Nephron progenitor cell (in vitro differentiated cells): ENCODE results near the gene SEMA6D.

Source experiments
- DNase-seq: peaks from one replicate; pipeline ENCODE4 v3.0.0; 2021
- H3K27ac Mint-ChIP-seq: 2 replicates; pipeline ENCODE4 v1.8.0; 2021; ENCODE audit warnings: mild to moderate bottlenecking, moderate library complexity, mixed read lengths
- H3K27me3 Mint-ChIP-seq: 2 replicates; pipeline ENCODE4 v1.8.0; 2021; ENCODE audit warnings: mild to moderate bottlenecking, low read depth, mixed read lengths; ENCODE audit not compliant: poor library complexity
- H3K36me3 Mint-ChIP-seq: 2 replicates; pipeline ENCODE4 v1.8.0; 2021; ENCODE audit warnings: low read depth, mixed read lengths
- H3K4me1 Mint-ChIP-seq: 2 replicates; pipeline ENCODE4 v1.8.0; 2021; ENCODE audit warnings: mixed read lengths
- H3K4me3 Mint-ChIP-seq: 2 replicates; pipeline ENCODE4 v1.8.0; 2021; ENCODE audit warnings: mild to moderate bottlenecking, moderate library complexity, mixed read lengths
- H3K9me3 Mint-ChIP-seq: 2 replicates; pipeline ENCODE4 v1.8.0; 2021; ENCODE audit warnings: mild to moderate bottlenecking, moderate library complexity, mixed read lengths
- CTCF ChIP-seq: fragments of 200-600 bp; sonication (generic); IDR thresholded peaks from 2 replicates; pipeline ENCODE4 v1.5.0; 2021; ENCODE audit warnings: antibody characterized with exemption

SEMA6D gene

DNA sequence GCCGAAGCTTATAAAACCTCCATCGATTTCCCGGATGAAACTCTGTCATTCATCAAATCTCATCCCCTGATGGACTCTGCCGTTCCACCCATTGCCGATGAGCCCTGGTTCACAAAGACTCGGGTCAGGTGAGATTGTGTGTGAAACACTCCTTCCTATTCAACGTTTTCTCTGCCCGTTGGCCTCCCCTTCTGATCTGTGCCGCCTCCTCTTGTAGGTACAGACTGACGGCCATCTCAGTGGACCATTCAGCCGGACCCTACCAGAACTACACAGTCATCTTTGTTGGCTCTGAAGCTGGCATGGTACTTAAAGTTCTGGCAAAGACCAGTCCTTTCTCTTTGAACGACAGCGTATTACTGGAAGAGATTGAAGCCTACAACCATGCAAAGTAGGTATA is 47.4 kb downstream of the SEMA6D start:
- Mint-ChIP-seq H3K4me3 (no peak overlapping the region), H3K4me1 (peaks cover 7% of the 10 kb centered on the region), H3K27me3 (no peaks in the 10 kb centered on the region), H3K36me3 (peaks cover 97% of the 10 kb centered on the region), H3K9me3 (peaks cover 2% of the 10 kb centered on the region), H3K27ac (no peak overlapping the region)
- no peak for TF ChIP-seq CTCF
- no peak for DNase-seq

DNA sequence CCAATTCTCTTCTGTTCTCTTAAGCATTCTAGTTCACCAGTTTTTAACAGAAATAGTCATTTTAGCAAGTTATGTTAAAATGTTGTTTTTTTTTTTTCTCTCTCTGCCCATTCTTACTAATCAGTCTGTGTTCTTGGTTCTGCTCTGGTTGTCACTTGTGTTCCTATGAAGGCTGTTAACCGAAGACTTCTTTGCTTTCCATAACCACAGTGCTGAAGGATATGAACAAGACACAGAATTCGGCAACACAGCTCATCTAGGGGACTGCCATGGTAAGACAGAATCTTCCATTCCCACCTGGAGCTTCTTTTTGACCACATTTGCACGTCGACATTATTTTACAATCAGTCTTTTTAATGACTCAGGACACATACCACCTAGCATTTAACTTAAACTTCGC is 49.1 kb downstream of the SEMA6D start:
- DNase-seq = no peak
- TF ChIP-seq CTCF = no peak
- Mint-ChIP-seq H3K4me1 (peaks cover 7% of the 10 kb centered on the region), H3K9me3 (peaks cover 9% of the 10 kb centered on the region), H3K36me3 (peaks cover 100% of the 10 kb centered on the region), H3K27ac (no peak overlapping the region), H3K4me3 (no peak overlapping the region), H3K27me3 (peaks cover 1% of the 10 kb centered on the region)

- H3K4me3 Mint-ChIP-seq = no peak overlapping the region
- no peak for DNase-seq
- no peak overlapping the region for H3K27ac Mint-ChIP-seq
- peaks cover 4% of the 10 kb centered on the region for H3K27me3 Mint-ChIP-seq
- peaks cover 12% of the 10 kb centered on the region for H3K9me3 Mint-ChIP-seq
- peaks cover 100% of the 10 kb centered on the region for H3K36me3 Mint-ChIP-seq
- no peak for TF ChIP-seq CTCF
- peaks cover 7% of the 10 kb centered on the region for H3K4me1 Mint-ChIP-seq
These were observed 49.7 kb downstream of the SEMA6D start for GRCh38 chr15:47767035-47767434.

- peaks cover 4% of the 10 kb centered on the region for H3K27me3 Mint-ChIP-seq
- peaks cover 99% of the 10 kb centered on the region for H3K36me3 Mint-ChIP-seq
- DNase-seq = no peak
- no peak overlapping the region for H3K4me3 Mint-ChIP-seq
- H3K9me3 Mint-ChIP-seq = peaks cover 12% of the 10 kb centered on the region
- TF ChIP-seq CTCF = no peak
- H3K27ac Mint-ChIP-seq = no peak overlapping the region
- peaks cover 13% of the 10 kb centered on the region for H3K4me1 Mint-ChIP-seq
These were observed 51.4 kb downstream of the SEMA6D start for GRCh38 chr15:47768735-47769134.

- H3K36me3 Mint-ChIP-seq = peaks cover 99% of the 10 kb centered on the region
- no peak overlapping the region for H3K4me3 Mint-ChIP-seq
- no peak for TF ChIP-seq CTCF
- no peak for DNase-seq
- peaks cover 13% of the 10 kb centered on the region for H3K4me1 Mint-ChIP-seq
- H3K27ac Mint-ChIP-seq = no peak overlapping the region
- peaks cover 12% of the 10 kb centered on the region for H3K9me3 Mint-ChIP-seq
- peaks cover 4% of the 10 kb centered on the region for H3K27me3 Mint-ChIP-seq
These were observed 51.9 kb downstream of the SEMA6D start for GRCh38 chr15:47769166-47769565.

DNA sequence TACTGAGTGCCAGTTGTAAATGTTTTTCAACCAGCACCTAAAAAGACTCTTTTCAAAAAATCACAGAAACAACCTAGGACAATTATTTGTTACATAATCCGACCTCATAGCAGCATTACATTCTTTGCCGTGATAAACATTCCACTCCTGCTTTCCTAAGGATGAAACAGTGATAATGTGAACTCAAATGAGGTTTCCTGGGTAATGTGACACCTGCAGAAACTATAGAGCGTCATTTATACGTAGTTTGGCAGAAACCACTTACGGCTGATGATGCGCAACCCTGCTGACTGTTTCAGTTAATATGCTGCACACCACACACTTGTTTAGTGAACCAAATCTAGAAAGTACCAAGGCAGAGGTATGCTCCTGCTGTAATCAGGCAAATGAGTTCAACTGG is 55.8 kb downstream of the SEMA6D start:
- no peak for TF ChIP-seq CTCF
- Mint-ChIP-seq H3K4me3 (no peak overlapping the region), H3K9me3 (peaks cover 12% of the 10 kb centered on the region), H3K4me1 (peaks cover 13% of the 10 kb centered on the region), H3K27ac (no peak overlapping the region), H3K27me3 (peaks cover 4% of the 10 kb centered on the region), H3K36me3 (peaks cover 61% of the 10 kb centered on the region)
- DNase-seq = no peak
